Measurements from ENCODE around the gene KCNQ1OT1. TPM values are rescaled to one million over a fixed set of nuclear protein-coding genes. Genes with fewer than 3 reads are reported as not detected.

Gene KCNQ1OT1
- total RNA-seq, 1 experiment from 2014 or later = 1.3 TPM

GRCh38 chr11:2569731-2570210 is 130.0 kb downstream of the KCNQ1OT1 start:
- TF ChIP-seq CTCF (IDR thresholded peaks at IDR 0.05; ENCODE audit: unreplicated experiment) = no peak
- Mint-ChIP-seq H3K4me1 (ENCODE audit: low read depth, unreplicated experiment) (no peaks in the 10 kb centered on the region), H3K4me3 (ENCODE audit: low read depth, unreplicated experiment) (no peak overlapping the region), H3K27me3 (ENCODE audit: unreplicated experiment) (no peaks in the 10 kb centered on the region), H3K36me3 (ENCODE audit: insufficient read depth, unreplicated experiment) (no peaks in the 10 kb centered on the region), H3K27ac (ENCODE audit: unreplicated experiment) (no peak overlapping the region), H3K9me3 (ENCODE audit: low read depth, unreplicated experiment) (no peaks in the 10 kb centered on the region)
- no TSS peak for BruUV-seq (replicated peaks)
- DNase-seq = no peak
- CTCF ChIA-PET = no interaction called here
- intact Hi-C loops (cut with micrococcal nuclease; ENCODE audit: unreplicated experiment) = no loop called here

- DNase-seq = no peak
- no TSS peak for BruUV-seq (replicated peaks)
- intact Hi-C loops (cut with micrococcal nuclease; ENCODE audit: unreplicated experiment) = no loop called here
- no peaks in the 10 kb centered on the region for H3K27me3 Mint-ChIP-seq (ENCODE audit: unreplicated experiment)
- H3K36me3 Mint-ChIP-seq (ENCODE audit: insufficient read depth, unreplicated experiment) = no peaks in the 10 kb centered on the region
- no peak for TF ChIP-seq CTCF (IDR thresholded peaks at IDR 0.05; ENCODE audit: unreplicated experiment)
- H3K27ac Mint-ChIP-seq (ENCODE audit: unreplicated experiment) = no peak overlapping the region
- no peaks in the 10 kb centered on the region for H3K4me1 Mint-ChIP-seq (ENCODE audit: low read depth, unreplicated experiment)
- no peak overlapping the region for H3K4me3 Mint-ChIP-seq (ENCODE audit: low read depth, unreplicated experiment)
- CTCF ChIA-PET = no interaction called here
- no peaks in the 10 kb centered on the region for H3K9me3 Mint-ChIP-seq (ENCODE audit: low read depth, unreplicated experiment)
Observed at GRCh38 chr11:2569321-2569721, 130.5 kb downstream of the KCNQ1OT1 start.

GRCh38 chr11:2567026-2567671 is 132.6 kb downstream of the KCNQ1OT1 start:
- H3K9me3 Mint-ChIP-seq (ENCODE audit: low read depth, unreplicated experiment) = no peaks in the 10 kb centered on the region
- CTCF ChIA-PET = no interaction called here
- BruUV-seq (replicated peaks) = no TSS peak
- H3K27ac Mint-ChIP-seq (ENCODE audit: unreplicated experiment) = no peak overlapping the region
- intact Hi-C loops (cut with micrococcal nuclease; ENCODE audit: unreplicated experiment) = no loop called here
- no peak for DNase-seq
- TF ChIP-seq CTCF (IDR thresholded peaks at IDR 0.05; ENCODE audit: unreplicated experiment) = no peak
- no peaks in the 10 kb centered on the region for H3K4me1 Mint-ChIP-seq (ENCODE audit: low read depth, unreplicated experiment)
- H3K4me3 Mint-ChIP-seq (ENCODE audit: low read depth, unreplicated experiment) = no peak overlapping the region
- no peaks in the 10 kb centered on the region for H3K27me3 Mint-ChIP-seq (ENCODE audit: unreplicated experiment)
- no peaks in the 10 kb centered on the region for H3K36me3 Mint-ChIP-seq (ENCODE audit: insufficient read depth, unreplicated experiment)

GRCh38 chr11:2566223-2567025 is 133.4 kb downstream of the KCNQ1OT1 start:
- H3K4me1 Mint-ChIP-seq (ENCODE audit: low read depth, unreplicated experiment) = no peaks in the 10 kb centered on the region
- no peak overlapping the region for H3K27ac Mint-ChIP-seq (ENCODE audit: unreplicated experiment)

More at GRCh38 chr11:2566223-2567025, 133.4 kb downstream of the KCNQ1OT1 start:
- Mint-ChIP-seq H3K9me3 (ENCODE audit: low read depth, unreplicated experiment) (no peaks in the 10 kb centered on the region), H3K27me3 (ENCODE audit: unreplicated experiment) (no peaks in the 10 kb centered on the region), H3K36me3 (ENCODE audit: insufficient read depth, unreplicated experiment) (no peaks in the 10 kb centered on the region), H3K4me3 (ENCODE audit: low read depth, unreplicated experiment) (no peak overlapping the region)
- intact Hi-C loops (cut with micrococcal nuclease; ENCODE audit: unreplicated experiment) = no loop called here
- no peak for TF ChIP-seq CTCF (IDR thresholded peaks at IDR 0.05; ENCODE audit: unreplicated experiment)
- DNase-seq = no peak
- CTCF ChIA-PET = no interaction called here
- BruUV-seq (replicated peaks) = no TSS peak

Data from Calu3 (cell line).